HL-60 (cell line): ENCODE data around the gene DET1.
"Not testable (repeated sequence)": the region's sequence is repeated elsewhere in the genome, so short reads cannot be mapped to it uniquely, and the experiment has no call there.

Experiments used
- GABPA ChIP-seq: IDR thresholded peaks from 2 replicates; pipeline ENCODE4 v1.6.1; 2012; ENCODE audit warnings: low read depth
- POLR2AphosphoS5 ChIP-seq: IDR thresholded peaks from 2 replicates; pipeline ENCODE4 v1.6.1; 2012; ENCODE audit warnings: low read depth
- TF ChIP-seq, protein P1 (sequence below): IDR thresholded peaks from one replicate; pipeline ENCODE4 v1.5.1; 2011; ENCODE audit warnings: low read length, control low read depth, inconsistent platforms; ENCODE audit not compliant: insufficient read depth
- TF ChIP-seq, protein P2 (sequence below): IDR thresholded peaks from 2 replicates; pipeline ENCODE4 v1.6.1; 2012; ENCODE audit warnings: low read depth; ENCODE audit not compliant: insufficient replicate concordance

DNA sequence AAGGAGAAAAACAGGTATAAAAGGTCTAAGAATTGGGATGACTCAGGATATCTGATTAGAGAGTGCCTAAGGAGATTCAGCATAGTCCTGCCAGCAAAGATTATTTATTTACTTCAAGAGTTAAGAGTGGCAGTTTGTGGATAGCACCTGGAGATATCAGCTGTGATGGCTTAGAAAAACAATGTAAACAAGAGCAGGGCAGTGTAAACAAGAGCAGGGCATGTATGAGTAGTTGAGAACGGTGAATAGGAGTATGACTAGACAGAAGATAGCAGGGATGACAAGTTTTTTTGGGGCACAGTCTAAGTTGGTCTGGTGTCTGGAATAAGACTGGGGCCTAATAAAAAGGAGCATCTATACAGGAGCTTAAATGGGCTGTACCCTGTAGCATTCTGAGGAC, 1.5 kb upstream of the DET1 start:
- TF ChIP-seq, protein P1, sequence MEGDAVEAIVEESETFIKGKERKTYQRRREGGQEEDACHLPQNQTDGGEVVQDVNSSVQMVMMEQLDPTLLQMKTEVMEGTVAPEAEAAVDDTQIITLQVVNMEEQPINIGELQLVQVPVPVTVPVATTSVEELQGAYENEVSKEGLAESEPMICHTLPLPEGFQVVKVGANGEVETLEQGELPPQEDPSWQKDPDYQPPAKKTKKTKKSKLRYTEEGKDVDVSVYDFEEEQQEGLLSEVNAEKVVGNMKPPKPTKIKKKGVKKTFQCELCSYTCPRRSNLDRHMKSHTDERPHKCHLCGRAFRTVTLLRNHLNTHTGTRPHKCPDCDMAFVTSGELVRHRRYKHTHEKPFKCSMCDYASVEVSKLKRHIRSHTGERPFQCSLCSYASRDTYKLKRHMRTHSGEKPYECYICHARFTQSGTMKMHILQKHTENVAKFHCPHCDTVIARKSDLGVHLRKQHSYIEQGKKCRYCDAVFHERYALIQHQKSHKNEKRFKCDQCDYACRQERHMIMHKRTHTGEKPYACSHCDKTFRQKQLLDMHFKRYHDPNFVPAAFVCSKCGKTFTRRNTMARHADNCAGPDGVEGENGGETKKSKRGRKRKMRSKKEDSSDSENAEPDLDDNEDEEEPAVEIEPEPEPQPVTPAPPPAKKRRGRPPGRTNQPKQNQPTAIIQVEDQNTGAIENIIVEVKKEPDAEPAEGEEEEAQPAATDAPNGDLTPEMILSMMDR = not testable (repeated sequence)
- TF ChIP-seq, protein P2, sequence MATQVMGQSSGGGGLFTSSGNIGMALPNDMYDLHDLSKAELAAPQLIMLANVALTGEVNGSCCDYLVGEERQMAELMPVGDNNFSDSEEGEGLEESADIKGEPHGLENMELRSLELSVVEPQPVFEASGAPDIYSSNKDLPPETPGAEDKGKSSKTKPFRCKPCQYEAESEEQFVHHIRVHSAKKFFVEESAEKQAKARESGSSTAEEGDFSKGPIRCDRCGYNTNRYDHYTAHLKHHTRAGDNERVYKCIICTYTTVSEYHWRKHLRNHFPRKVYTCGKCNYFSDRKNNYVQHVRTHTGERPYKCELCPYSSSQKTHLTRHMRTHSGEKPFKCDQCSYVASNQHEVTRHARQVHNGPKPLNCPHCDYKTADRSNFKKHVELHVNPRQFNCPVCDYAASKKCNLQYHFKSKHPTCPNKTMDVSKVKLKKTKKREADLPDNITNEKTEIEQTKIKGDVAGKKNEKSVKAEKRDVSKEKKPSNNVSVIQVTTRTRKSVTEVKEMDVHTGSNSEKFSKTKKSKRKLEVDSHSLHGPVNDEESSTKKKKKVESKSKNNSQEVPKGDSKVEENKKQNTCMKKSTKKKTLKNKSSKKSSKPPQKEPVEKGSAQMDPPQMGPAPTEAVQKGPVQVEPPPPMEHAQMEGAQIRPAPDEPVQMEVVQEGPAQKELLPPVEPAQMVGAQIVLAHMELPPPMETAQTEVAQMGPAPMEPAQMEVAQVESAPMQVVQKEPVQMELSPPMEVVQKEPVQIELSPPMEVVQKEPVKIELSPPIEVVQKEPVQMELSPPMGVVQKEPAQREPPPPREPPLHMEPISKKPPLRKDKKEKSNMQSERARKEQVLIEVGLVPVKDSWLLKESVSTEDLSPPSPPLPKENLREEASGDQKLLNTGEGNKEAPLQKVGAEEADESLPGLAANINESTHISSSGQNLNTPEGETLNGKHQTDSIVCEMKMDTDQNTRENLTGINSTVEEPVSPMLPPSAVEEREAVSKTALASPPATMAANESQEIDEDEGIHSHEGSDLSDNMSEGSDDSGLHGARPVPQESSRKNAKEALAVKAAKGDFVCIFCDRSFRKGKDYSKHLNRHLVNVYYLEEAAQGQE = not testable (repeated sequence)
- not testable (repeated sequence) for TF ChIP-seq GABPA, POLR2AphosphoS5
